22Rv1 (cell line): ENCODE measurements around the gene ARHGEF38.

ENCODE experiments used
- CTCF ChIP-seq: fragments of 450-650 bp; IDR thresholded peaks from 2 replicates; pipeline ENCODE4 v1.5.1; 2017; ENCODE audit warnings: mild to moderate bottlenecking
- ZFX ChIP-seq: fragments of 450-650 bp; IDR thresholded peaks from 2 replicates; pipeline ENCODE4 v1.6.1; 2017; ENCODE audit warnings: antibody characterized with exemption, borderline replicate concordance

- no peak for TF ChIP-seq CTCF
- no peak for TF ChIP-seq ZFX
Measured at GRCh38 chr4:105527081-105527480, 25.3 kb upstream of the ARHGEF38 start.
